CD4-positive, alpha-beta T cell (primary cell): ENCODE results near the gene CFAP61. TPM values are rescaled to one million over a fixed set of nuclear protein-coding genes. Genes with fewer than 3 reads are reported as not detected.

ENCODE experiments used
- ATAC-seq: fragments of 200-7000 bp; cut with Tn5 transposase; one replicate; pipeline ENCODE4 v1.10.0; 2022; ENCODE audit warnings: mild to moderate bottlenecking; ENCODE audit not compliant: poor library complexity
- CTCF ChIA-PET: fragments of 350-600 bp; sonication (Branson Sonifier 250); formaldehyde crosslinking; loops from one replicate; lab custom pipeline; 2021; ENCODE audit warnings: antibody characterized with exemption, inconsistent platforms; lab: Charles Lee
- POLR2A ChIA-PET: fragments of 350-600 bp; sonication (Branson Sonifier 250); formaldehyde crosslinking; loops from one replicate; lab custom pipeline; 2021; ENCODE audit warnings: antibody characterized with exemption, inconsistent platforms; lab: Charles Lee
- DNase-seq, 14 experiments: peaks; one replicate each; pipeline ENCODE4 v3.0.0-alpha.2; 2013 to 2020; ENCODE audit warnings: mixed read lengths in 2 of 14
- H3K27ac ChIP-seq, 2 donors: one replicate each; pipeline versions ENCODE4 v1.5.1 to v1.7.0; 2013; ENCODE audit warnings: low read length in 2 of 2, low read depth in 1 of 2, mild to moderate bottlenecking in 1 of 2
- H3K27me3 ChIP-seq, 2 experiments: 1 replicate in 1 of 2; 2 replicates in 1 of 2; pipeline versions ENCODE4 v1.6.1 to v1.7.0; 2013; ENCODE audit warnings: low read length in 2 of 2, control low read depth in 1 of 2, mild to moderate bottlenecking in 1 of 2, moderate library complexity in 1 of 2; ENCODE audit not compliant: insufficient read depth in 2 of 2, control insufficient read depth in 1 of 2
- H3K36me3 ChIP-seq: one replicate; pipeline ENCODE4 v1.6.1; 2013; ENCODE audit warnings: low read length, control low read depth; ENCODE audit not compliant: insufficient read depth
- H3K4me1 ChIP-seq: one replicate; pipeline ENCODE4 v1.6.1; 2013; ENCODE audit warnings: low read length, control low read depth; ENCODE audit not compliant: insufficient read depth
- H3K4me3 ChIP-seq: one replicate; pipeline ENCODE4 v1.5.1; 2013; ENCODE audit warnings: mild to moderate bottlenecking, low read length, moderate library complexity
- H3K9me3 ChIP-seq, 2 experiments: 1 replicate in 1 of 2; 2 replicates in 1 of 2; pipeline versions ENCODE4 v1.6.1 to v1.7.0; 2013; ENCODE audit warnings: low read length in 2 of 2, mild to moderate bottlenecking in 2 of 2, control low read depth in 1 of 2, moderate library complexity in 1 of 2; ENCODE audit not compliant: control insufficient read depth in 1 of 2, insufficient read depth in 1 of 2
- H3K27ac Mint-ChIP-seq: one replicate; pipeline ENCODE4 v1.8.0; 2020; ENCODE audit warnings: mixed read lengths
- H3K27me3 Mint-ChIP-seq: one replicate; pipeline ENCODE4 v1.8.0; 2021; ENCODE audit warnings: mixed read lengths
- H3K36me3 Mint-ChIP-seq: one replicate; pipeline ENCODE4 v1.8.0; 2021; ENCODE audit warnings: low read depth, mixed read lengths
- H3K4me1 Mint-ChIP-seq: one replicate; pipeline ENCODE4 v1.8.0; 2021; ENCODE audit warnings: low read depth, mixed read lengths
- H3K4me3 Mint-ChIP-seq: one replicate; pipeline ENCODE4 v1.8.0; 2020; ENCODE audit warnings: mild to moderate bottlenecking, mixed read lengths
- H3K9me3 Mint-ChIP-seq: one replicate; pipeline ENCODE4 v1.8.0; 2020; ENCODE audit warnings: mixed read lengths
- CTCF ChIP-seq: fragments of 200-600 bp; IDR thresholded peaks from one replicate; pipeline ENCODE4 v1.8.0; 2022; ENCODE audit warnings: antibody characterized with exemption, mild to moderate bottlenecking
- intact Hi-C, 2 experiments: fragments of 100-400 bp; cut with DNase I in 1 of 2; cut with micrococcal nuclease in 1 of 2; formaldehyde crosslinking; loops; one replicate each; pipeline versions ENCODE4 v1.15.1 to v1.9.0; 2023 to 2025; cut with DNase I, micrococcal nuclease
- total RNA-seq, 174 experiments: library from RNA in 2 of 174; stranded (reverse) in 2 of 174; gene quantifications; one replicate each; pipeline ENCODE4 v1.2.3 and lab custom pipeline; 2021 to 2026

Gene CFAP61
- total RNA-seq, 2 experiments from 2014 or later, result not detected

GRCh38 chr20:20205862-20206236 lies 153.5 kb downstream of the CFAP61 start:
- H3K27me3 Mint-ChIP-seq, result peaks cover 15% of the 10 kb centered on the region
- Histone ChIP-seq H3K4me3 (no peak overlapping the region), H3K27ac (no peak overlapping the region), H3K9me3 (no peaks in the 10 kb centered on the region), H3K36me3 (no peaks in the 10 kb centered on the region), H3K27me3 (peaks cover 0 to 6% of the 10 kb centered on the region in 2 experiments), H3K4me1 (no peaks in the 10 kb centered on the region)
- no peaks in the 10 kb centered on the region for H3K4me1 Mint-ChIP-seq
- intact Hi-C loops, result no loop called here
- no peak for TF ChIP-seq CTCF
- no peaks in the 10 kb centered on the region for H3K36me3 Mint-ChIP-seq
- ATAC-seq, result no peak
- ChIA-PET POLR2A (no interaction called here), CTCF (no interaction called here)
- no peaks in the 10 kb centered on the region for H3K9me3 Mint-ChIP-seq
- H3K27ac Mint-ChIP-seq, result no peak overlapping the region
- DNase-seq, result no peak
- H3K4me3 Mint-ChIP-seq, result no peak overlapping the region

GRCh38 chr20:20206788-20207187 lies 154.5 kb downstream of the CFAP61 start:
- POLR2A ChIA-PET, result no interaction called here
- DNase-seq (no peak), ATAC-seq (no peak)
- H3K36me3 ChIP-seq, result no peaks in the 10 kb centered on the region
- H3K4me3 Mint-ChIP-seq, result no peak overlapping the region
- no peak overlapping the region for H3K27ac Mint-ChIP-seq
- peaks cover 11% of the 10 kb centered on the region for H3K27me3 Mint-ChIP-seq
- TF ChIP-seq CTCF, result no peak
- H3K9me3 ChIP-seq, result no peaks in the 10 kb centered on the region
- CTCF ChIA-PET, result no interaction called here
- no peaks in the 10 kb centered on the region for H3K9me3 Mint-ChIP-seq
- no peak overlapping the region for H3K4me3 ChIP-seq
- no peaks in the 10 kb centered on the region for H3K4me1 Mint-ChIP-seq
- no peaks in the 10 kb centered on the region for H3K36me3 Mint-ChIP-seq
- no peaks in the 10 kb centered on the region for H3K4me1 ChIP-seq
- intact Hi-C loops, result no loop called here
- H3K27ac ChIP-seq, result no peak overlapping the region
- H3K27me3 ChIP-seq, result peaks cover 0 to 6% of the 10 kb centered on the region in 2 experiments

- H3K4me1 Mint-ChIP-seq, result no peaks in the 10 kb centered on the region
- peaks cover 0 to 6% of the 10 kb centered on the region in 2 experiments for H3K27me3 ChIP-seq
- DNase-seq (no peak), ATAC-seq (no peak)
- H3K27me3 Mint-ChIP-seq, result peaks cover 11% of the 10 kb centered on the region
- H3K36me3 ChIP-seq, result no peaks in the 10 kb centered on the region
- H3K9me3 ChIP-seq, result no peaks in the 10 kb centered on the region
- no peak overlapping the region for H3K27ac Mint-ChIP-seq
- no peaks in the 10 kb centered on the region for H3K9me3 Mint-ChIP-seq
- H3K4me3 Mint-ChIP-seq, result no peak overlapping the region
- no peak overlapping the region for H3K4me3 ChIP-seq
- intact Hi-C loops, result no loop called here
- no peak for TF ChIP-seq CTCF
- H3K36me3 Mint-ChIP-seq, result no peaks in the 10 kb centered on the region
- no peaks in the 10 kb centered on the region for H3K4me1 ChIP-seq
- ChIA-PET CTCF (no interaction called here), POLR2A (no interaction called here)
- no peak overlapping the region for H3K27ac ChIP-seq
These were observed 155.0 kb downstream of the CFAP61 start for GRCh38 chr20:20207291-20207690.
